HCT116 (cell line): ENCODE results near the gene PTPRC. TPM values are rescaled to one million over a fixed set of nuclear protein-coding genes. Genes with fewer than 3 reads are reported as not detected.

Experiments used
- ATAC-seq: fragments of 200-7000 bp; cut with Tn5 transposase; 2 replicates; pipeline ENCODE4 v1.9.1; 2020; ENCODE audit warnings: mild to moderate bottlenecking, moderate library complexity
- BruUV-seq: library from RNA; stranded (reverse); fragments of 400-500 nt; replicated peaks from 2 replicates; lab custom pipeline; 2021; lab: Mats Ljungman, UMichigan
- CTCF ChIA-PET: fragments of 300-600 bp; sonication (Branson Sonifier 250); formaldehyde crosslinking; loops from one replicate; lab custom pipeline; 2021; ENCODE audit warnings: antibody characterized with exemption; lab: Charles Lee
- POLR2A ChIA-PET: fragments of 300-600, 350-600 bp; sonication (Branson Sonifier 250); formaldehyde crosslinking; loops from one replicate; lab custom pipeline; 2021; ENCODE audit warnings: antibody characterized with exemption; lab: Charles Lee
- RAD21 ChIA-PET, 2 experiments: fragments of 300-600 bp; sonication (Branson Sonifier 250); formaldehyde crosslinking; loops; one replicate each; lab custom pipeline; 2023; ENCODE audit warnings: low total read pairs in 2 of 2; ENCODE audit not compliant: uncharacterized antibody in 2 of 2, unreplicated experiment in 2 of 2, low non-redundant PET in 1 of 2; lab: Charles Lee
- DNase-seq: peaks from one replicate; pipeline ENCODE4 v3.0.0-alpha.2; 2010; ENCODE audit warnings: low read depth, low spot score
- H2AFZ ChIP-seq: fragments of 200-600 bp; shearing (Covaris generic), sonication (generic); 2 replicates; pipeline ENCODE4 v1.6.1; 2017; ENCODE audit warnings: low read depth, mixed run types, mixed read lengths, antibody characterized with exemption, low read length; ENCODE audit not compliant: poor library complexity, severe bottlenecking
- H3K27ac ChIP-seq: 2 replicates; pipeline ENCODE4 v1.5.1; 2012; ENCODE audit warnings: low read depth, low read length
- H3K27me3 ChIP-seq: fragments of 200-600 bp; sonication (generic); 2 replicates; pipeline ENCODE4 v1.6.1; 2016; ENCODE audit warnings: mixed run types, low read length, mixed read lengths; ENCODE audit not compliant: insufficient read depth
- H3K36me3 ChIP-seq, 2 experiments: fragments of 200-500 bp in 1 of 2; fragments of 200-600 bp in 1 of 2; sonication (Bioruptor generic) in 1 of 2; sonication (generic) in 1 of 2; 2 replicates each; pipeline versions ENCODE4 v1.5.1 to v1.6.1; 2014 to 2016; ENCODE audit warnings: low read length in 2 of 2, inconsistent platforms in 1 of 2, mixed read lengths in 1 of 2, mixed run types in 1 of 2; ENCODE audit not compliant: insufficient read depth in 2 of 2, control insufficient read depth in 1 of 2
- H3K4me1 ChIP-seq, 2 experiments: fragments of 200-600 bp in 1 of 2; sonication (generic) in 1 of 2; 2 replicates each; pipeline versions ENCODE4 v1.5.1 to v1.6.1; 2012 to 2017; ENCODE audit warnings: low read length in 2 of 2, inconsistent platforms in 1 of 2, mild to moderate bottlenecking in 1 of 2, mixed read lengths in 1 of 2, mixed run types in 1 of 2, moderate library complexity in 1 of 2; ENCODE audit not compliant: insufficient read depth in 2 of 2, control insufficient read depth in 1 of 2
- H3K4me2 ChIP-seq: fragments of 200-600 bp; sonication (generic); 2 replicates; pipeline ENCODE4 v1.6.1; 2017; ENCODE audit warnings: mixed run types, low read length, mixed read lengths
- H3K4me3 ChIP-seq, 2 experiments: fragments of 200-600 bp in 1 of 2; sonication (generic) in 1 of 2; replicated peaks in 1 of 2; 2 replicates each; pipeline ENCODE4 v1.5.1; 2011 to 2016; ENCODE audit warnings: low read length in 2 of 2, control low read depth in 1 of 2, low read depth in 1 of 2, mild to moderate bottlenecking in 1 of 2, mixed read lengths in 1 of 2, mixed run types in 1 of 2
- H3K79me2 ChIP-seq: fragments of 200-600 bp; sonication (generic); 2 replicates; pipeline ENCODE4 v1.6.1; 2017; ENCODE audit warnings: mild to moderate bottlenecking, mixed run types, low read length, moderate library complexity, mixed read lengths; ENCODE audit not compliant: insufficient read depth
- H3K9ac ChIP-seq: fragments of 200-600 bp; sonication (generic); 2 replicates; pipeline ENCODE4 v1.6.1; 2016; ENCODE audit warnings: low read length, mixed read lengths
- H3K9me2 ChIP-seq: fragments of 200-600 bp; sonication (generic), shearing (Covaris generic); 2 replicates; pipeline ENCODE4 v1.6.1; 2017; ENCODE audit warnings: mixed run types, mild to moderate bottlenecking, moderate library complexity; ENCODE audit not compliant: insufficient read depth
- H3K9me3 ChIP-seq, 2 experiments: fragments of 200-500 bp in 1 of 2; fragments of 200-600 bp in 1 of 2; sonication (Bioruptor generic) in 1 of 2; sonication (generic) in 1 of 2; 2 replicates each; pipeline ENCODE4 v1.6.1; 2014 to 2017; ENCODE audit warnings: low read length in 2 of 2, mixed read lengths in 2 of 2, inconsistent platforms in 1 of 2, low read depth in 1 of 2, mild to moderate bottlenecking in 1 of 2, mixed run types in 1 of 2, moderate library complexity in 1 of 2; ENCODE audit not compliant: control insufficient read depth in 1 of 2, insufficient read depth in 1 of 2
- H4K20me1 ChIP-seq: fragments of 200-600 bp; sonication (generic), shearing (Covaris generic); 2 replicates; pipeline ENCODE4 v1.6.1; 2017; ENCODE audit warnings: mixed run types, mild to moderate bottlenecking, moderate library complexity; ENCODE audit not compliant: insufficient read depth
- CEBPB ChIP-seq: IDR thresholded peaks from 2 replicates; pipeline ENCODE4 v1.6.1; 2012; ENCODE audit warnings: low read depth
- CTCF ChIP-seq, 3 experiments: fragments of 200-600 bp in 1 of 3; sonication (generic) in 1 of 3; IDR thresholded peaks in 2 of 3; conservative IDR thresholded peaks in 1 of 3; 2 replicates each; pipeline ENCODE4 v1.5.1; 2012 to 2017; ENCODE audit warnings: low read depth in 2 of 3, low read length in 2 of 3, antibody characterized with exemption in 1 of 3, borderline replicate concordance in 1 of 3, control low read depth in 1 of 3, mild to moderate bottlenecking in 1 of 3, mixed read lengths in 1 of 3, mixed run types in 1 of 3, moderate library complexity in 1 of 3; ENCODE audit not compliant: insufficient read depth in 1 of 3
- EZH2phosphoT487 ChIP-seq: fragments of 200-600 bp; IDR thresholded peaks from 2 replicates; pipeline ENCODE4 v1.6.1; 2018; ENCODE audit warnings: antibody characterized with exemption, borderline replicate concordance
- FOSL1 ChIP-seq: IDR thresholded peaks from 2 replicates; pipeline ENCODE4 v1.6.1; 2012; ENCODE audit warnings: low read depth
- JUND ChIP-seq: IDR thresholded peaks from 2 replicates; pipeline ENCODE4 v1.6.1; 2012
- POLR2A ChIP-seq: IDR thresholded peaks from 2 replicates; pipeline ENCODE4 v1.7.0; 2011; ENCODE audit warnings: borderline replicate concordance; ENCODE audit not compliant: insufficient read depth, insufficient read length; ENCODE audit errors: extremely low read depth
- POLR2AphosphoS5 ChIP-seq: IDR thresholded peaks from 2 replicates; pipeline ENCODE4 v1.6.1; 2011; ENCODE audit warnings: mild to moderate bottlenecking, low read depth, low read length, moderate library complexity
- SIN3A ChIP-seq: IDR thresholded peaks from 2 replicates; pipeline ENCODE4 v1.6.1; 2012; ENCODE audit warnings: low read depth
- SP1 ChIP-seq: IDR thresholded peaks from 2 replicates; pipeline ENCODE4 v1.6.1; 2012; ENCODE audit warnings: low read depth
- ZFX ChIP-seq: fragments of 450-650 bp; IDR thresholded peaks from 2 replicates; pipeline ENCODE4 v1.6.1; 2017
- intact Hi-C: fragments of 100-400 bp; cut with micrococcal nuclease; formaldehyde crosslinking; loops from 2 replicates; pipeline ENCODE4 v1.10.0; 2022
- total RNA-seq: library from RNA; stranded (reverse); gene quantifications from one replicate; pipeline ENCODE4 v1.2.1, GENCODE V29; 2021; ENCODE audit not compliant: unreplicated experiment
- TF ChIP-seq, protein P1 (sequence below): IDR thresholded peaks from 2 replicates; pipeline ENCODE4 v1.6.1; 2011; ENCODE audit warnings: mild to moderate bottlenecking, low read length, moderate library complexity; ENCODE audit not compliant: insufficient replicate concordance; ENCODE audit errors: extremely low read depth
- TF ChIP-seq, protein P2 (sequence below): IDR thresholded peaks from 2 replicates; pipeline ENCODE4 v1.6.1; 2012

Gene PTPRC
- total RNA-seq, 1 experiment from 2014 or later = 1.2 TPM

DNA sequence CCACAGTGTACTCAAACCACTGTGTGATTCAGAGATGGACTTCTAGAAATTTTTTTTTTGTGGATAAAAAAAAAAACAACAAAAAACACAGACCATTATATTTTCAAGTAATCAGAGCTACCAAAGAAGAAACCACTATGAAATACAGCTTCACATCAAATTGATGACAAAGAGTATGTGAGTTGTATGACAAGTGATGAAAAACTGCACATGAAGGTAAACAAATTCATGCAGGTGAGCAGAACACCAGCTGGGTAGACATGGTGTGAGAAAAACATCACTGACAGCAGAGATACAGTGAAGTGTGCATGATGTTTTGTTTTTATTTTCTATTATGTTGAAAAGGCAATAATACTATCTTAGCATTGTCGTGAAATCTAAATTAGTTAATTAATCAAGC, 8.0 kb upstream of the PTPRC start:
- no peak overlapping the region for H2AFZ ChIP-seq
- BruUV-seq = no TSS peak
- no peak for ATAC-seq
- no peaks in the 10 kb centered on the region for H3K27me3 ChIP-seq
- no peaks in the 10 kb centered on the region for H3K79me2 ChIP-seq
- no peaks in the 10 kb centered on the region for H3K9me2 ChIP-seq
- CTCF ChIA-PET = no interaction called here
- no peaks in the 10 kb centered on the region for H4K20me1 ChIP-seq
- H3K4me1 ChIP-seq = no peaks in the 10 kb centered on the region
- RAD21 ChIA-PET = no interaction called here
- no peak overlapping the region for H3K9ac ChIP-seq
- H3K4me3 ChIP-seq = no peak overlapping the region
- no peak overlapping the region for H3K27ac ChIP-seq
- TF ChIP-seq SIN3A (no peak), POLR2AphosphoS5 (no peak), ZFX (no peak), SP1 (no peak)
- TF ChIP-seq, protein P1, sequence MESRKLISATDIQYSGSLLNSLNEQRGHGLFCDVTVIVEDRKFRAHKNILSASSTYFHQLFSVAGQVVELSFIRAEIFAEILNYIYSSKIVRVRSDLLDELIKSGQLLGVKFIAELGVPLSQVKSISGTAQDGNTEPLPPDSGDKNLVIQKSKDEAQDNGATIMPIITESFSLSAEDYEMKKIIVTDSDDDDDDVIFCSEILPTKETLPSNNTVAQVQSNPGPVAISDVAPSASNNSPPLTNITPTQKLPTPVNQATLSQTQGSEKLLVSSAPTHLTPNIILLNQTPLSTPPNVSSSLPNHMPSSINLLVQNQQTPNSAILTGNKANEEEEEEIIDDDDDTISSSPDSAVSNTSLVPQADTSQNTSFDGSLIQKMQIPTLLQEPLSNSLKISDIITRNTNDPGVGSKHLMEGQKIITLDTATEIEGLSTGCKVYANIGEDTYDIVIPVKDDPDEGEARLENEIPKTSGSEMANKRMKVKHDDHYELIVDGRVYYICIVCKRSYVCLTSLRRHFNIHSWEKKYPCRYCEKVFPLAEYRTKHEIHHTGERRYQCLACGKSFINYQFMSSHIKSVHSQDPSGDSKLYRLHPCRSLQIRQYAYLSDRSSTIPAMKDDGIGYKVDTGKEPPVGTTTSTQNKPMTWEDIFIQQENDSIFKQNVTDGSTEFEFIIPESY = no peak
- intact Hi-C loops = no loop called here
- POLR2A ChIA-PET = no interaction called here
- no peak overlapping the region for H3K4me2 ChIP-seq
- no peaks in the 10 kb centered on the region for H3K36me3 ChIP-seq
- H3K9me3 ChIP-seq = no peaks in the 10 kb centered on the region
- DNase-seq = no peak

- BruUV-seq = no TSS peak
- intact Hi-C loops = no loop called here
- no peak overlapping the region for H2AFZ ChIP-seq
- DNase-seq (no peak), ATAC-seq (no peak)
- TF ChIP-seq, protein P1 = no peak
- TF ChIP-seq JUND (no peak), EZH2phosphoT487 (no peak), POLR2A (no peak), ZFX (no peak), CEBPB (no peak), FOSL1 (no peak), CTCF (IDR thresholded peaks at IDR 0.05 in 2 of 3, conservative IDR thresholded peaks at IDR 0.05 in 1 of 3; ENCODE audit: borderline replicate concordance in 1 of 3, insufficient read depth in 1 of 3, low read depth in 2 of 3, low read length in 2 of 3) (no peak), SIN3A (no peak)
- TF ChIP-seq, protein P2, sequence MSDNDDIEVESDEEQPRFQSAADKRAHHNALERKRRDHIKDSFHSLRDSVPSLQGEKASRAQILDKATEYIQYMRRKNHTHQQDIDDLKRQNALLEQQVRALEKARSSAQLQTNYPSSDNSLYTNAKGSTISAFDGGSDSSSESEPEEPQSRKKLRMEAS = no peak
- no peaks in the 10 kb centered on the region for H3K36me3 ChIP-seq
- CTCF ChIA-PET = no interaction called here
- no peaks in the 10 kb centered on the region for H3K9me2 ChIP-seq
- POLR2A ChIA-PET = no interaction called here
- no peaks in the 10 kb centered on the region for H3K27me3 ChIP-seq
- no peaks in the 10 kb centered on the region for H4K20me1 ChIP-seq
- RAD21 ChIA-PET = no interaction called here
- H3K4me1 ChIP-seq = no peaks in the 10 kb centered on the region
- H3K4me2 ChIP-seq = no peak overlapping the region
- H3K27ac ChIP-seq = no peak overlapping the region
- no peak overlapping the region for H3K9ac ChIP-seq
- no peaks in the 10 kb centered on the region for H3K79me2 ChIP-seq
- H3K9me3 ChIP-seq = no peaks in the 10 kb centered on the region
- no peak overlapping the region for H3K4me3 ChIP-seq
Measured at GRCh38 chr1:198631292-198631691, 7.5 kb upstream of the PTPRC start.
